ENCODE measurements around the gene MINPP1. TPM values are rescaled to one million over a fixed set of nuclear protein-coding genes. Genes with fewer than 3 reads are reported as not detected.

Gene MINPP1
- total RNA-seq, 3 donors from 2014 or later (not counting 1 experiment from before 2014, with no cell fraction given) = 3.6 to 5.8 (median 5.4) TPM

DNA sequence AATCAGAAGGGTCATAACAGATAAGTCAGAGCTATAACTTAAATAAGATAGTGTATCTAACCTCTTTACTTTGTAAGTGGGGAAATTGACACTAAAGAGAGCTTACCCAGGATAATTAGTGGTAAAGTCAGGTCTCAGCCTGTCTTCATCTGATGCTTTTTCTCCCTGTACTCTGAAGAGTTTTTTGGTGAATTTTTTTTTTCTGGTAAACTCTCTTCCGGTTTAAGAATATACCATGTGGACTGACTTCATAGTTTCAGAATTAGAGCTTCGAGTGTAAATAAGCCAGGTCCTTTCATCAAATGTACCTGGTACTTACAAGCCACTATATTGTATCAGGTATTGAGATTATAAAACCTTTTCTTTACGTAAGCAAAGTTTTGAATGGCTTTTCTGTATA lies 6.8 kb downstream of the MINPP1 start:
- H3K9me3 ChIP-seq (ENCODE audit: control insufficient read depth, insufficient read depth, low read length) = no peaks in the 10 kb centered on the region
- Mint-ChIP-seq H3K4me1 (peaks cover under 1 to 2% of the 10 kb centered on the region in 2 donors), H3K4me3 (no peak overlapping the region), H3K27me3 (ENCODE audit: low read depth in 2 of 2) (no peaks in the 10 kb centered on the region), H3K36me3 (peaks cover 16% of the 10 kb centered on the region), H3K27ac (no peak overlapping the region), H3K9me3 (no peaks in the 10 kb centered on the region)
- peaks cover 42% of the 10 kb centered on the region for H3K36me3 ChIP-seq (ENCODE audit: control insufficient read depth, insufficient read depth, low read length)
- DNase-seq (no peak), ATAC-seq (no peak)
- intact Hi-C loops (cut with micrococcal nuclease) = no loop called here
- WGBS (ENCODE audit: insufficient coverage) = 100% methylated on average over 1 of the region's 3 CpGs
- H3K4me1 ChIP-seq (ENCODE audit: control insufficient read depth, insufficient read depth, low read length) = no peaks in the 10 kb centered on the region
- TF ChIP-seq, protein P1, sequence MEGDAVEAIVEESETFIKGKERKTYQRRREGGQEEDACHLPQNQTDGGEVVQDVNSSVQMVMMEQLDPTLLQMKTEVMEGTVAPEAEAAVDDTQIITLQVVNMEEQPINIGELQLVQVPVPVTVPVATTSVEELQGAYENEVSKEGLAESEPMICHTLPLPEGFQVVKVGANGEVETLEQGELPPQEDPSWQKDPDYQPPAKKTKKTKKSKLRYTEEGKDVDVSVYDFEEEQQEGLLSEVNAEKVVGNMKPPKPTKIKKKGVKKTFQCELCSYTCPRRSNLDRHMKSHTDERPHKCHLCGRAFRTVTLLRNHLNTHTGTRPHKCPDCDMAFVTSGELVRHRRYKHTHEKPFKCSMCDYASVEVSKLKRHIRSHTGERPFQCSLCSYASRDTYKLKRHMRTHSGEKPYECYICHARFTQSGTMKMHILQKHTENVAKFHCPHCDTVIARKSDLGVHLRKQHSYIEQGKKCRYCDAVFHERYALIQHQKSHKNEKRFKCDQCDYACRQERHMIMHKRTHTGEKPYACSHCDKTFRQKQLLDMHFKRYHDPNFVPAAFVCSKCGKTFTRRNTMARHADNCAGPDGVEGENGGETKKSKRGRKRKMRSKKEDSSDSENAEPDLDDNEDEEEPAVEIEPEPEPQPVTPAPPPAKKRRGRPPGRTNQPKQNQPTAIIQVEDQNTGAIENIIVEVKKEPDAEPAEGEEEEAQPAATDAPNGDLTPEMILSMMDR (IDR thresholded peaks at IDR 0.05) = no peak
- no peak overlapping the region for H3K27ac ChIP-seq (ENCODE audit: low read length)
- no peak overlapping the region for H3K4me3 ChIP-seq (ENCODE audit: low read length)
- no peaks in the 10 kb centered on the region for H3K27me3 ChIP-seq (ENCODE audit: control insufficient read depth, insufficient read depth, low read length)

DNA sequence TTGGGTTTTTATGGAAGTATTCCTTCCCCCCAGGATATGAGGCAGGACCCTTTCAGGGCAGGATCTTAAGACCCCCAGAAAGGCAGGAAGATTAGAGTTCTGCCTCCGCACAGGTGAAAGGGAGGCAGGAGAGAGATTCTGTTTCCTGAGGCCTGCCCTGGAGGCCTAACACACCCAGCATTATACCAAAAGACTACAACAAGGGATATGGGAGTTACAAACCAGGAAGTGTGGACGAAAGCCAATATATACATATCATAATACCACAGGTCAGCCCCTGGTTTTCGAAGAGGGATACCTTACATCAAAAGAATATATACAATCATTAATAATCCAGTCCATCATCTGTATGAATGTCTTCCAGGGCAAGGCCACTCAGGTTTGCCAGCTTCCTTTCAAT lies 14.2 kb downstream of the MINPP1 start:
- no peaks in the 10 kb centered on the region for H3K27me3 Mint-ChIP-seq (ENCODE audit: low read depth in 2 of 2)
- H3K9me3 Mint-ChIP-seq = peaks cover 0 to 3% of the 10 kb centered on the region in 2 donors
- 95% methylated on average over 3 of the region's 3 CpGs for WGBS (ENCODE audit: insufficient coverage)
- intact Hi-C loops (cut with micrococcal nuclease) = no loop called here
- no peak overlapping the region for H3K4me3 Mint-ChIP-seq
- Histone ChIP-seq H3K4me3 (ENCODE audit: low read length) (no peak overlapping the region), H3K4me1 (ENCODE audit: control insufficient read depth, insufficient read depth, low read length) (no peaks in the 10 kb centered on the region), H3K36me3 (ENCODE audit: control insufficient read depth, insufficient read depth, low read length) (peaks cover 29% of the 10 kb centered on the region), H3K9me3 (ENCODE audit: control insufficient read depth, insufficient read depth, low read length) (no peaks in the 10 kb centered on the region), H3K27ac (ENCODE audit: low read length) (no peak overlapping the region), H3K27me3 (ENCODE audit: control insufficient read depth, insufficient read depth, low read length) (no peaks in the 10 kb centered on the region)
- H3K4me1 Mint-ChIP-seq = no peaks in the 10 kb centered on the region
- TF ChIP-seq, protein P1 (IDR thresholded peaks at IDR 0.05) = no peak
- H3K27ac Mint-ChIP-seq = no peak overlapping the region
- H3K36me3 Mint-ChIP-seq = peaks cover 28% of the 10 kb centered on the region
- DNase-seq (no peak), ATAC-seq (no peak)

DNA sequence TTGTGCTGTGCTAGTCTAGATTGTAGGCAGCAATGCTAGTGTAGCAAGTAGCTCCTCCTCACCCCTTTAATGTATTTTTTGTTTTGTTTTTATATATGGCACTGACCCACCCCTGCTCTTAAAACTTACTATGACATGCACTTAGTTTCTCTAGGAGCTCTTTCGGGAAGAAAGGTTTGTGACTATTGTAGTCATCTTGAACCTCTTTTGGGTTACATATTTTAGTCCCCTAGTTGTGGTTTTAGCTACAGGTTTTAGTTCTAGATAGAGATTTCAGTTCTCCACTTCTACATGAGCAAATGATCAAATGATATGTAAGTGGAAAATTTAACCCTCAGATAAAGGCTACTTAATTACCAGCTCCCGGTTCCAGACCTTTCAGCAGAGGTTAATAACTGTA lies 14.9 kb downstream of the MINPP1 start:
- peaks cover 24% of the 10 kb centered on the region for H3K36me3 Mint-ChIP-seq
- TF ChIP-seq, protein P1 (IDR thresholded peaks at IDR 0.05) = no peak
- no peak overlapping the region for H3K27ac Mint-ChIP-seq
- peaks cover 0 to 3% of the 10 kb centered on the region in 2 donors for H3K9me3 Mint-ChIP-seq
- Histone ChIP-seq H3K4me1 (ENCODE audit: control insufficient read depth, insufficient read depth, low read length) (no peaks in the 10 kb centered on the region), H3K27me3 (ENCODE audit: control insufficient read depth, insufficient read depth, low read length) (no peaks in the 10 kb centered on the region), H3K9me3 (ENCODE audit: control insufficient read depth, insufficient read depth, low read length) (no peaks in the 10 kb centered on the region), H3K27ac (ENCODE audit: low read length) (no peak overlapping the region), H3K36me3 (ENCODE audit: control insufficient read depth, insufficient read depth, low read length) (peaks cover 23% of the 10 kb centered on the region), H3K4me3 (ENCODE audit: low read length) (no peak overlapping the region)
- WGBS (ENCODE audit: insufficient coverage) = no CpG with 5 or more reads among the region's 2 CpGs
- no peak overlapping the region for H3K4me3 Mint-ChIP-seq
- DNase-seq (no peak), ATAC-seq (no peak)
- intact Hi-C loops (cut with micrococcal nuclease) = no loop called here
- peaks cover 0 to 5% of the 10 kb centered on the region in 2 donors for H3K4me1 Mint-ChIP-seq
- H3K27me3 Mint-ChIP-seq (ENCODE audit: low read depth in 2 of 2) = no peaks in the 10 kb centered on the region

DNA sequence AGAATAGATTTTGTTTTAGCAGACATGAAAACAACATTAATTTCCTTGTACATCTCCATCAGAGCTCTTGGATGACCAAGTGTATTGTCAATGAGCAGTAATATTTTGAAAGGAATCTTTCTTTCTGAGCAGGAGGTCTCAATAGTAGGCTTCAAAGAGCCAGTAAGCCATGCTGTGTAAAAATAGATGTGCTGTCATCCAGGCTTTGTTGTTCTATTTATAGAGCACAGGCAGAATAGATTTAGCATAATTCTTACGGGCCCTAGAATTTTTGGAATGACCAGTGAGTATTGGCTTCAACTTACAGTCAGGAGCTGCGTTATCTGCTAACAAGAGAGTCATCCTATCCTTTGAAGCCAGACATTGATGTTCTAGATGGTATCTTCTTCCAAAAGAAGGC lies 19.0 kb downstream of the MINPP1 start:
- ATAC-seq = no peak

More for the DNA sequence above, 19.0 kb downstream of the MINPP1 start:
- Histone ChIP-seq H3K4me3 (ENCODE audit: low read length) (no peak overlapping the region), H3K27me3 (ENCODE audit: control insufficient read depth, insufficient read depth, low read length) (no peaks in the 10 kb centered on the region), H3K27ac (ENCODE audit: low read length) (no peak overlapping the region), H3K36me3 (ENCODE audit: control insufficient read depth, insufficient read depth, low read length) (peaks cover 15% of the 10 kb centered on the region), H3K4me1 (ENCODE audit: control insufficient read depth, insufficient read depth, low read length) (no peaks in the 10 kb centered on the region), H3K9me3 (ENCODE audit: control insufficient read depth, insufficient read depth, low read length) (no peaks in the 10 kb centered on the region)
- no peak for DNase-seq
- H3K36me3 Mint-ChIP-seq = peaks cover 27% of the 10 kb centered on the region
- H3K4me1 Mint-ChIP-seq = peaks cover 13 to 17% of the 10 kb centered on the region in 2 donors
- TF ChIP-seq, protein P1 (IDR thresholded peaks at IDR 0.05) = no peak
- intact Hi-C loops (cut with micrococcal nuclease) = no loop called here
- no peak overlapping the region for H3K4me3 Mint-ChIP-seq
- no peaks in the 10 kb centered on the region for H3K9me3 Mint-ChIP-seq
- H3K27me3 Mint-ChIP-seq (ENCODE audit: low read depth in 2 of 2) = no peaks in the 10 kb centered on the region
- 92% methylated on average over 2 of the region's 2 CpGs for WGBS (ENCODE audit: insufficient coverage)
- H3K27ac Mint-ChIP-seq = no peak overlapping the region

Measured in natural killer cell (primary cell).